ENCODE results near the gene HMCN2.

DNA sequence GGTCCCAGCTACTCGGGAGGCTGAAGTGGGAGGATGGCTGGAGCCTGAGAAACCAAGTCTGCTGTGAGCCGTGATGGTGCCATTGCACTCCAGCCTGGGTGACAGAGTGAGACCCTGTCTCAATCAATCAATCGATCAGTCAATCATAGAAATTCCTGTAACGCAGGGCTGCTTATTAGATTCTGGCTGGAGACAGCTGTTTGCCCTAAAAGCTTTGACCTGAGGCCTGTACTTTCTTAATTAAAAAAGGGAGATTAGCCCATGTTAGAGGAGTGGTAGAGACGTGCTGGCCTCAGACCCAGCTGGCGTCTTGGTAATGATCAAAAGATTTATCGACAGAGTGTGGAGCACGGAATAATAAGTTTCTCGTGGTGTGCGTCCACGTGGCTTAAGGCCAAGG is 40.5 kb upstream of the HMCN2 start:
- TF ChIP-seq, protein P1, sequence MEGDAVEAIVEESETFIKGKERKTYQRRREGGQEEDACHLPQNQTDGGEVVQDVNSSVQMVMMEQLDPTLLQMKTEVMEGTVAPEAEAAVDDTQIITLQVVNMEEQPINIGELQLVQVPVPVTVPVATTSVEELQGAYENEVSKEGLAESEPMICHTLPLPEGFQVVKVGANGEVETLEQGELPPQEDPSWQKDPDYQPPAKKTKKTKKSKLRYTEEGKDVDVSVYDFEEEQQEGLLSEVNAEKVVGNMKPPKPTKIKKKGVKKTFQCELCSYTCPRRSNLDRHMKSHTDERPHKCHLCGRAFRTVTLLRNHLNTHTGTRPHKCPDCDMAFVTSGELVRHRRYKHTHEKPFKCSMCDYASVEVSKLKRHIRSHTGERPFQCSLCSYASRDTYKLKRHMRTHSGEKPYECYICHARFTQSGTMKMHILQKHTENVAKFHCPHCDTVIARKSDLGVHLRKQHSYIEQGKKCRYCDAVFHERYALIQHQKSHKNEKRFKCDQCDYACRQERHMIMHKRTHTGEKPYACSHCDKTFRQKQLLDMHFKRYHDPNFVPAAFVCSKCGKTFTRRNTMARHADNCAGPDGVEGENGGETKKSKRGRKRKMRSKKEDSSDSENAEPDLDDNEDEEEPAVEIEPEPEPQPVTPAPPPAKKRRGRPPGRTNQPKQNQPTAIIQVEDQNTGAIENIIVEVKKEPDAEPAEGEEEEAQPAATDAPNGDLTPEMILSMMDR (conservative IDR thresholded peaks at IDR 0.05; ENCODE audit: low read length), result no peak
- TF ChIP-seq EZH2phosphoT487 (IDR thresholded peaks at IDR 0.05; ENCODE audit: borderline replicate concordance, low read depth, low read length), result no peak

All from OCI-LY7 (cell line).